Measurements from ENCODE around the gene XRN1.

Gene XRN1

DNA sequence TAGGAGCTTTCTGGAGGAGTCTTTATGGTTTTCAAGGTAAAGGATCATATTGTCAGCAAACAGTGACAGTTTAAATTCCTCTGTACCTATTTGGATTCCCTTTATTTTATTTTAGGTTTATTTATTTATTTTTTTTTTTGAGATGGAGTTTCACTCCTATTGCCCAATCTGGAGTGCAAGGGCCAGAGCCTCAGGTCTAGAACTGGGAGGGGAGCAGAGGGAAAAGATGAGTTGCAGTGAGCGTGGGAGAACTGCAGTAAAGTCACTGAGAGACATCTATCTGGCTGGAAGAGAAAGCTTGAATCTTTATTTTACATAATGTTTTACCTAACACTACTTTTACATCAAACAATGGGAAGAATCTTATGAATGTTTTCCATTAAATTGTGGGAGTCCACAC, 172.9 kb downstream of the XRN1 start:
- DNase-seq (ENCODE audit: low read depth in 1 of 2, low spot score in 1 of 2), result no peak

GRCh38 chr3:142273501-142273900, 174.3 kb downstream of the XRN1 start:
- no peak for DNase-seq (ENCODE audit: low read depth in 1 of 2, low spot score in 1 of 2)

DNA sequence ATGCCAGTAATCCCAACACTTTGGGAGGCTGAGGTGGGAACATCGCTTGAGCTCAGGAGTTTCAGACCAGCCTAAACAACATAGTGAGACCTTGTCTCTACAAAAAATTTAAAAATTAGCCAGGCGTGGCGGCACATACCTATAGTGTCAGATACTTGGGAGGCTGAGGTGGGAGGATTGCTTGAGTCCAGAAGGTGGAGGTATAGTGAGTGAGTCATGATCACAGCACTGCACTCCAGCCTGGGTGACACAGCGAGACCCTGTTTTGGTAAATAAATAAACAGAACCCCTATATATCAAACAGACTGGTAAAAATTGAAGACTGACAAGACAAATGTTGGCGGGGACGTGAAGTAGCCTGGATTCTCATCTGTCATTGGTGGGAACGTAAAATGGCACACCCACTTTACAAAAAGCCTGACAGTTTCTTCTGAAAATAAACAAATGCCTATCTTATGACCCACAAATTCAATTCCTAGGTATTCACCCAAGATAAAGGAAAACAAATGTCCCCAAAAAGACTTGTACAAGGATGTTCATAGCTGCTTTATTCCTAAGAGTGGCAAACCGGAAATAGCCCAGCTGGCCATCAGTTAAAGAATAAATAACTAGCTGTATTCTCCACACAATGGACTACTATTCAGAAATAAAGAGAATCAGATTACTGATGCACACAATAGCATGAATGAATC, 175.5 kb downstream of the XRN1 start:
- no peak for DNase-seq (ENCODE audit: low read depth in 1 of 2, low spot score in 1 of 2)

GRCh38 chr3:142270407-142270806, 177.4 kb downstream of the XRN1 start:
- no peak for DNase-seq (ENCODE audit: low read depth in 1 of 2, low spot score in 1 of 2)

GRCh38 chr3:142269767-142270166, 178.1 kb downstream of the XRN1 start:
- no peak for DNase-seq (ENCODE audit: low read depth in 1 of 2, low spot score in 1 of 2)

DNA sequence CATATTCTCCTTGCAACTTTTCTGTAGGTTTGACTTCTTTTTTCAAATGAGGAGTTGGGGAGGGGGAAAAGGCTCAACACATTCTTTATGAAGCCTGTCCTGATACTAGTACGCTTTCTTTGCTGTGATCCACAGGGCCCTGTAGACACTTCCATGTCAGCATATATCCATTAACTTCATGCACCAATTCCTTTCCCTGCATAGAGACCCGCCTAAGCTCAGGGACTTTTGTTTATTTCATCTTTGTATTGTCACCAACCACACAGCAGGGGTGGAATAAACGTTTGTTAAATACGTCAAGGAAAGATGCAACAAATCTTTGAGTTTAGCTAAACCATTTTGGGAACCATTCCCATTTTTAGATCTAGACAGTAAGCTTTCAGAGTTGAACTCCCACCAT, 179.4 kb downstream of the XRN1 start:
- no peak for DNase-seq (ENCODE audit: low read depth in 1 of 2, low spot score in 1 of 2)

DNA sequence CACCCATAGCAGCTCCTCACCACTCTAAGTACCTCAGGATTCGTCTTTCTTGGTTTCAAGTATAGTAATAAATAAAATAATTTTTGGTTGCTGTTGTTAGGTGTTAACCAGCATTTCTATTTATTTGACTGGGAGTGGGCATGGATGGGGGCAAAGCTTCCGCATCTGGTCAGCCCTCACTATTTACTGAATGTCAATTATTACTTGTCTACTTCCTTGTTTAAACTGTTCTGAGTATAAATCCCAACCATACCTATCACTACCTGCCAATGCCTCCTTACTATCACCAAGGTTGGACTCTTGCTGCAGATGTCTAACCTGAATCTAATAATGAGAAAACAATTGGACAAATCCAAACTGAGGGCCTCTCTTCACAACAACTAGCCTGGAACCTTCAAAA, 180.6 kb downstream of the XRN1 start:
- DNase-seq (ENCODE audit: low read depth in 1 of 2, low spot score in 1 of 2), result no peak

DNA sequence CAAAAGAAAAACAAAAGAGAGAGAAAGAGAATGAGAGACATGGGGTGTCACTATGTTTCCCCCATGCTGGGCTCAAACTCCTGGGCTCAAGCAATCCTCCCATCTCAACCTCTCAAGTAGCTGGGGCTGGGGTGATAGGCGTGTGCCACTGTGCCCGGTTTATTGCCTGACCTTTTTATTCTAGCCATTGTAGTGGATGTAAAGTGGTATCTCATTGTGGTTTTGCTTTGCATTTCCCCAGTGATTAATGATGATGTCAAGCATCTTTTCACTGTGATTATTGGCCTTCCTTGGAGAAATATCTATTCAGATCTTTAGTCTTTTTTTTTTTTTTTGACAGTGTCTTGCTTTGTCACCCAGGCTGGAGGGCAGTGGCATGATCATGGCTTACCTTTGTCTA, 184.7 kb downstream of the XRN1 start:
- no peak for DNase-seq (ENCODE audit: low read depth in 1 of 2, low spot score in 1 of 2)

DNA sequence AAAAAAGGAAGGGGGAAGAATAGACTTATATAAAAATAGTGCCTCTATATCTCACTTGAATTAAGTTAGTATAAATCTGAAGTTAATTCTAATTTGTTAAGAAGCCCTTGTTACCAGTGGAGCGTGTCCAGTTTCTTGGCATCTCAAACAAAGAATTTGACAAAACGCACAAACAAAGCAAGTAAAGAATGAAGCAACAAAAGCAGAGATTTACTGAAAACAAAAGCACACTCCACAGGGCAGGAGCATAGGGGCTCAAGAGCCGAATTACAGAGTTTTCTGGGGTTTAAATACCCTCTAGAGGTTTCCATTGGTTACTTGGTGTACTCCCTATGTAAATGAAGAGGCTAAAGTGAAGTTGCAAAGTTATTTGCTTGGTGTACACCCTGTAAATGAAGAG, 188.5 kb downstream of the XRN1 start:
- DNase-seq (ENCODE audit: low read depth in 1 of 2, low spot score in 1 of 2), result no peak

- no peak for DNase-seq (ENCODE audit: low read depth in 1 of 2, low spot score in 1 of 2)
Measured at GRCh38 chr3:142256712-142257333, 191.0 kb downstream of the XRN1 start.

Data from activated T-helper 1 cell treated with anti-CD3 and anti-CD28 coated beads, Interleukin-2, amount 50 U/mL, for 16 hours (primary cell).